HCT116 (cell line): ENCODE results near the gene SAMSN1. TPM values are rescaled to one million over a fixed set of nuclear protein-coding genes. Genes with fewer than 3 reads are reported as not detected.

Experiments
- ATAC-seq: fragments of 200-7000 bp; cut with Tn5 transposase; 2 replicates; pipeline ENCODE4 v1.9.1; 2020; ENCODE audit warnings: mild to moderate bottlenecking, moderate library complexity
- BruUV-seq: library from RNA; stranded (reverse); fragments of 400-500 nt; replicated peaks from 2 replicates; lab custom pipeline; 2021; lab: Mats Ljungman, UMichigan
- CTCF ChIA-PET: fragments of 300-600 bp; sonication (Branson Sonifier 250); formaldehyde crosslinking; loops from one replicate; lab custom pipeline; 2021; ENCODE audit warnings: antibody characterized with exemption; lab: Charles Lee
- POLR2A ChIA-PET: fragments of 300-600, 350-600 bp; sonication (Branson Sonifier 250); formaldehyde crosslinking; loops from one replicate; lab custom pipeline; 2021; ENCODE audit warnings: antibody characterized with exemption; lab: Charles Lee
- RAD21 ChIA-PET, 2 experiments: fragments of 300-600 bp; sonication (Branson Sonifier 250); formaldehyde crosslinking; loops; one replicate each; lab custom pipeline; 2023; ENCODE audit warnings: low total read pairs in 2 of 2; ENCODE audit not compliant: uncharacterized antibody in 2 of 2, unreplicated experiment in 2 of 2, low non-redundant PET in 1 of 2; lab: Charles Lee
- DNase-seq: peaks from one replicate; pipeline ENCODE4 v3.0.0-alpha.2; 2010; ENCODE audit warnings: low read depth, low spot score
- H2AFZ ChIP-seq: fragments of 200-600 bp; shearing (Covaris generic), sonication (generic); 2 replicates; pipeline ENCODE4 v1.6.1; 2017; ENCODE audit warnings: low read depth, mixed run types, mixed read lengths, antibody characterized with exemption, low read length; ENCODE audit not compliant: poor library complexity, severe bottlenecking
- H3K27ac ChIP-seq: 2 replicates; pipeline ENCODE4 v1.5.1; 2012; ENCODE audit warnings: low read depth, low read length
- H3K27me3 ChIP-seq: fragments of 200-600 bp; sonication (generic); 2 replicates; pipeline ENCODE4 v1.6.1; 2016; ENCODE audit warnings: mixed run types, low read length, mixed read lengths; ENCODE audit not compliant: insufficient read depth
- H3K36me3 ChIP-seq, 2 experiments: fragments of 200-500 bp in 1 of 2; fragments of 200-600 bp in 1 of 2; sonication (Bioruptor generic) in 1 of 2; sonication (generic) in 1 of 2; 2 replicates each; pipeline versions ENCODE4 v1.5.1 to v1.6.1; 2014 to 2016; ENCODE audit warnings: low read length in 2 of 2, inconsistent platforms in 1 of 2, mixed read lengths in 1 of 2, mixed run types in 1 of 2; ENCODE audit not compliant: insufficient read depth in 2 of 2, control insufficient read depth in 1 of 2
- H3K4me1 ChIP-seq, 2 experiments: fragments of 200-600 bp in 1 of 2; sonication (generic) in 1 of 2; 2 replicates each; pipeline versions ENCODE4 v1.5.1 to v1.6.1; 2012 to 2017; ENCODE audit warnings: low read length in 2 of 2, inconsistent platforms in 1 of 2, mild to moderate bottlenecking in 1 of 2, mixed read lengths in 1 of 2, mixed run types in 1 of 2, moderate library complexity in 1 of 2; ENCODE audit not compliant: insufficient read depth in 2 of 2, control insufficient read depth in 1 of 2
- H3K4me2 ChIP-seq: fragments of 200-600 bp; sonication (generic); 2 replicates; pipeline ENCODE4 v1.6.1; 2017; ENCODE audit warnings: mixed run types, low read length, mixed read lengths
- H3K4me3 ChIP-seq, 2 experiments: fragments of 200-600 bp in 1 of 2; sonication (generic) in 1 of 2; replicated peaks in 1 of 2; 2 replicates each; pipeline ENCODE4 v1.5.1; 2011 to 2016; ENCODE audit warnings: low read length in 2 of 2, control low read depth in 1 of 2, low read depth in 1 of 2, mild to moderate bottlenecking in 1 of 2, mixed read lengths in 1 of 2, mixed run types in 1 of 2
- H3K79me2 ChIP-seq: fragments of 200-600 bp; sonication (generic); 2 replicates; pipeline ENCODE4 v1.6.1; 2017; ENCODE audit warnings: mild to moderate bottlenecking, mixed run types, low read length, moderate library complexity, mixed read lengths; ENCODE audit not compliant: insufficient read depth
- H3K9ac ChIP-seq: fragments of 200-600 bp; sonication (generic); 2 replicates; pipeline ENCODE4 v1.6.1; 2016; ENCODE audit warnings: low read length, mixed read lengths
- H3K9me2 ChIP-seq: fragments of 200-600 bp; sonication (generic), shearing (Covaris generic); 2 replicates; pipeline ENCODE4 v1.6.1; 2017; ENCODE audit warnings: mixed run types, mild to moderate bottlenecking, moderate library complexity; ENCODE audit not compliant: insufficient read depth
- H3K9me3 ChIP-seq, 2 experiments: fragments of 200-500 bp in 1 of 2; fragments of 200-600 bp in 1 of 2; sonication (Bioruptor generic) in 1 of 2; sonication (generic) in 1 of 2; 2 replicates each; pipeline ENCODE4 v1.6.1; 2014 to 2017; ENCODE audit warnings: low read length in 2 of 2, mixed read lengths in 2 of 2, inconsistent platforms in 1 of 2, low read depth in 1 of 2, mild to moderate bottlenecking in 1 of 2, mixed run types in 1 of 2, moderate library complexity in 1 of 2; ENCODE audit not compliant: control insufficient read depth in 1 of 2, insufficient read depth in 1 of 2
- H4K20me1 ChIP-seq: fragments of 200-600 bp; sonication (generic), shearing (Covaris generic); 2 replicates; pipeline ENCODE4 v1.6.1; 2017; ENCODE audit warnings: mixed run types, mild to moderate bottlenecking, moderate library complexity; ENCODE audit not compliant: insufficient read depth
- ATF3 ChIP-seq: IDR thresholded peaks from 2 replicates; pipeline ENCODE4 v1.6.1; 2012
- CEBPB ChIP-seq: IDR thresholded peaks from 2 replicates; pipeline ENCODE4 v1.6.1; 2012; ENCODE audit warnings: low read depth
- FOSL1 ChIP-seq: IDR thresholded peaks from 2 replicates; pipeline ENCODE4 v1.6.1; 2012; ENCODE audit warnings: low read depth
- POLR2AphosphoS5 ChIP-seq: IDR thresholded peaks from 2 replicates; pipeline ENCODE4 v1.6.1; 2011; ENCODE audit warnings: mild to moderate bottlenecking, low read depth, low read length, moderate library complexity
- RAD21 ChIP-seq: IDR thresholded peaks from 2 replicates; pipeline ENCODE4 v1.6.1; 2012; ENCODE audit warnings: low read depth, mild to moderate bottlenecking
- SP1 ChIP-seq: IDR thresholded peaks from 2 replicates; pipeline ENCODE4 v1.6.1; 2012; ENCODE audit warnings: low read depth
- SRF ChIP-seq: IDR thresholded peaks from 2 replicates; pipeline ENCODE4 v1.6.1; 2012; ENCODE audit warnings: low read depth
- YY1 ChIP-seq: IDR thresholded peaks from 2 replicates; pipeline ENCODE4 v1.6.1; 2011; ENCODE audit warnings: low read length, low read depth, moderate library complexity, mild to moderate bottlenecking; ENCODE audit not compliant: insufficient replicate concordance; ENCODE audit errors: extremely low read depth
- intact Hi-C: fragments of 100-400 bp; cut with micrococcal nuclease; formaldehyde crosslinking; loops from 2 replicates; pipeline ENCODE4 v1.10.0; 2022
- total RNA-seq: library from RNA; stranded (reverse); gene quantifications from one replicate; pipeline ENCODE4 v1.2.1, GENCODE V29; 2021; ENCODE audit not compliant: unreplicated experiment

Gene SAMSN1
- total RNA-seq, 1 experiment from 2014 or later = 0.57 TPM

GRCh38 chr21:14530592-14530991 lies 15.5 kb downstream of the SAMSN1 start:
- H4K20me1 ChIP-seq = no peaks in the 10 kb centered on the region
- H3K9ac ChIP-seq = no peak overlapping the region
- H3K4me1 ChIP-seq = peaks cover 6 to 16% of the 10 kb centered on the region in 2 experiments
- ATAC-seq (no peak), DNase-seq (no peak)
- BruUV-seq = no TSS peak
- CTCF ChIA-PET = no interaction called here
- H3K36me3 ChIP-seq = no peaks in the 10 kb centered on the region
- intact Hi-C loops = no loop called here
- H3K4me2 ChIP-seq = no peak overlapping the region
- peaks cover 0 to 3% of the 10 kb centered on the region in 2 experiments; a peak in 2 of 4 replicates for H3K9me3 ChIP-seq
- no peak overlapping the region for H3K27ac ChIP-seq
- no peaks in the 10 kb centered on the region for H3K9me2 ChIP-seq
- no peaks in the 10 kb centered on the region for H3K27me3 ChIP-seq
- RAD21 ChIA-PET = no interaction called here
- no peak overlapping the region for H2AFZ ChIP-seq
- H3K4me3 ChIP-seq = no peak overlapping the region
- TF ChIP-seq SP1 (no peak), FOSL1 (no peak), POLR2AphosphoS5 (no peak)
- POLR2A ChIA-PET = no interaction called here
- H3K79me2 ChIP-seq = no peaks in the 10 kb centered on the region

GRCh38 chr21:14528815-14529214 lies 17.3 kb downstream of the SAMSN1 start:
- ChIA-PET RAD21 (no interaction called here), POLR2A (no interaction called here), CTCF (no interaction called here)
- intact Hi-C loops = no loop called here
- BruUV-seq = no TSS peak
- H3K9me3 ChIP-seq = no peaks in the 10 kb centered on the region
- H2AFZ ChIP-seq = no peak overlapping the region
- H4K20me1 ChIP-seq = no peaks in the 10 kb centered on the region
- ATAC-seq (no peak), DNase-seq (no peak)
- H3K4me1 ChIP-seq = peaks cover 6 to 10% of the 10 kb centered on the region in 2 experiments
- no peaks in the 10 kb centered on the region for H3K36me3 ChIP-seq
- H3K9me2 ChIP-seq = no peaks in the 10 kb centered on the region
- no peak overlapping the region for H3K9ac ChIP-seq
- no peak overlapping the region for H3K27ac ChIP-seq
- H3K4me2 ChIP-seq = no peak overlapping the region
- TF ChIP-seq ATF3 (no peak), SRF (no peak), CEBPB (no peak), RAD21 (no peak), YY1 (no peak)
- no peaks in the 10 kb centered on the region for H3K27me3 ChIP-seq
- H3K79me2 ChIP-seq = no peaks in the 10 kb centered on the region
- no peak overlapping the region for H3K4me3 ChIP-seq
